ENCODE data around the gene MUC4. TPM values are rescaled to one million over a fixed set of nuclear protein-coding genes. Genes with fewer than 3 reads are reported as not detected.
A peak's percentile ranks its signal among the peaks of the same experiment; 100 is the strongest.
"Not testable (repeated sequence)": the region's sequence is repeated elsewhere in the genome, so short reads cannot be mapped to it uniquely, and the experiment has no call there.

Gene MUC4
- total and polyA plus RNA-seq, 9 of the 15 experiments (the other 6 are each of a cell fraction or from before 2014, with no cell fraction given), result under 0.01 to 0.21 (median 0.10) TPM; not detected in 4

- CTCF ChIA-PET (ENCODE audit: low intra/inter-chr PET ratio), result interaction anchor here (0.6 kb wide), 1 partner anchor 63 kb away, joined by 3 read pairs; no protein-coding TSS in a partner anchor
- DNase-seq (ENCODE audit: extremely low read depth in 1 of 4, low spot score in 3 of 4); intact Hi-C loops (cut with micrococcal nuclease); FAIRE-seq; H3K4me3 ChIP-seq; POLR2A ChIA-PET; H4K20me1 ChIP-seq (replicated peaks; ENCODE audit: control insufficient read depth, insufficient read depth, low read length); H2AFZ ChIP-seq (ENCODE audit: low read depth, low read length); H3K4me2 ChIP-seq (ENCODE audit: insufficient read depth, low read length); H3K36me3 ChIP-seq (ENCODE audit: control insufficient read depth, insufficient read depth, low read length); H3K4me1 ChIP-seq (replicated peaks in 1 of 2; ENCODE audit: control insufficient read depth in 2 of 2, insufficient read depth in 2 of 2, low read length in 2 of 2); ATAC-seq; H3K79me2 ChIP-seq (ENCODE audit: control insufficient read depth, insufficient read depth, low read length); H3K9me1 ChIP-seq (ENCODE audit: control insufficient read depth, insufficient read depth, low read length); H3K9ac ChIP-seq (ENCODE audit: insufficient read depth in 1 of 2, low read depth in 2 of 2, low read length in 2 of 2); BruUV-seq (replicated peaks); in situ Hi-C loops (cut with MboI); H3K9me3 ChIP-seq (replicated peaks; ENCODE audit: control insufficient read depth, insufficient read depth, low read depth, low read length); H3K27ac ChIP-seq (ENCODE audit: extremely low read depth, low read depth, low read length): not testable (repeated sequence)
- WGBS (ENCODE audit: insufficient coverage, low coverage, missing lambda C conversion rate), result 6% methylated on average over 21 of the region's 21 CpGs
- 0 out of 2 replicates have a peak, but pooled peaks have one; percentile 5 for TF ChIP-seq SPI1 (IDR thresholded peaks at IDR 0.05; ENCODE audit: borderline replicate concordance, low read depth, low read length)
- peaks cover 17 to 57% of the 10 kb centered on the region in 2 experiments for H3K27me3 ChIP-seq (ENCODE audit: control insufficient read depth in 2 of 2, insufficient read depth in 2 of 2, low read length in 2 of 2)
These were observed 25.8 kb downstream of the MUC4 start for GRCh38 chr3:195785781-195786405.

GRCh38 chr3:195784031-195784430 lies 27.7 kb downstream of the MUC4 start:
- peaks cover 11 to 47% of the 10 kb centered on the region in 2 experiments; a peak in 4 of 5 replicates for H3K27me3 ChIP-seq (ENCODE audit: control insufficient read depth in 2 of 2, insufficient read depth in 2 of 2, low read length in 2 of 2)
- H3K27ac ChIP-seq (ENCODE audit: extremely low read depth, low read depth, low read length); intact Hi-C loops (cut with micrococcal nuclease); H4K20me1 ChIP-seq (replicated peaks; ENCODE audit: control insufficient read depth, insufficient read depth, low read length); H2AFZ ChIP-seq (ENCODE audit: low read depth, low read length); H3K4me1 ChIP-seq (replicated peaks in 1 of 2; ENCODE audit: control insufficient read depth in 2 of 2, insufficient read depth in 2 of 2, low read length in 2 of 2); in situ Hi-C loops (cut with MboI); H3K9me1 ChIP-seq (ENCODE audit: control insufficient read depth, insufficient read depth, low read length); H3K9me3 ChIP-seq (replicated peaks; ENCODE audit: control insufficient read depth, insufficient read depth, low read depth, low read length); H3K4me3 ChIP-seq; POLR2A ChIA-PET; H3K9ac ChIP-seq (ENCODE audit: insufficient read depth in 1 of 2, low read depth in 2 of 2, low read length in 2 of 2); FAIRE-seq; BruUV-seq (replicated peaks); H3K4me2 ChIP-seq (ENCODE audit: insufficient read depth, low read length); H3K36me3 ChIP-seq (ENCODE audit: control insufficient read depth, insufficient read depth, low read length); DNase-seq (ENCODE audit: extremely low read depth in 1 of 4, low spot score in 3 of 4); CTCF ChIA-PET (ENCODE audit: low intra/inter-chr PET ratio); ATAC-seq; H3K79me2 ChIP-seq (ENCODE audit: control insufficient read depth, insufficient read depth, low read length); TF ChIP-seq ETV6 (CRISPR knock-in tag; IDR thresholded peaks at IDR 0.05; ENCODE audit: borderline replicate concordance): not testable (repeated sequence)
- WGBS (ENCODE audit: insufficient coverage, low coverage, missing lambda C conversion rate), result 3% methylated on average over 14 of the region's 14 CpGs
- peak in 1 of 2 experiments; percentile 17; a peak in 1 of 4 replicates for TF ChIP-seq ETV6 (IDR thresholded peaks at IDR 0.05; ENCODE audit: borderline replicate concordance in 1 of 2, low read depth in 2 of 2, low read length in 1 of 2)

GRCh38 chr3:195781236-195781635 lies 30.5 kb downstream of the MUC4 start:
- ATAC-seq; H3K79me2 ChIP-seq (ENCODE audit: control insufficient read depth, insufficient read depth, low read length); DNase-seq (ENCODE audit: extremely low read depth in 1 of 4, low spot score in 3 of 4); BruUV-seq (replicated peaks); H3K4me2 ChIP-seq (ENCODE audit: insufficient read depth, low read length); H3K9me1 ChIP-seq (ENCODE audit: control insufficient read depth, insufficient read depth, low read length); H3K9me3 ChIP-seq (replicated peaks; ENCODE audit: control insufficient read depth, insufficient read depth, low read depth, low read length); H2AFZ ChIP-seq (ENCODE audit: low read depth, low read length); H3K27ac ChIP-seq (ENCODE audit: extremely low read depth, low read depth, low read length); POLR2A ChIA-PET; in situ Hi-C loops (cut with MboI); H3K4me3 ChIP-seq; FAIRE-seq; H3K36me3 ChIP-seq (ENCODE audit: control insufficient read depth, insufficient read depth, low read length); CTCF ChIA-PET (ENCODE audit: low intra/inter-chr PET ratio); intact Hi-C loops (cut with micrococcal nuclease); H3K4me1 ChIP-seq (replicated peaks in 1 of 2; ENCODE audit: control insufficient read depth in 2 of 2, insufficient read depth in 2 of 2, low read length in 2 of 2); H3K9ac ChIP-seq (ENCODE audit: insufficient read depth in 1 of 2, low read depth in 2 of 2, low read length in 2 of 2); H4K20me1 ChIP-seq (replicated peaks; ENCODE audit: control insufficient read depth, insufficient read depth, low read length): not testable (repeated sequence)
- peaks cover 11 to 36% of the 10 kb centered on the region in 2 experiments; a peak in 4 of 5 replicates for H3K27me3 ChIP-seq (ENCODE audit: control insufficient read depth in 2 of 2, insufficient read depth in 2 of 2, low read length in 2 of 2)
- 4% methylated on average over 9 of the region's 12 CpGs for WGBS (ENCODE audit: insufficient coverage, low coverage, missing lambda C conversion rate)

Measured in K562 (cell line).